OCI-LY7 (cell line): Measurements from ENCODE around the gene GRAMD1B.

Experiments used
- EZH2phosphoT487 ChIP-seq: fragments of 200-600 bp; sonication (generic); IDR thresholded peaks from 2 replicates; pipeline ENCODE4 v1.6.1; 2018; ENCODE audit warnings: low read depth, borderline replicate concordance, mild to moderate bottlenecking, mixed run types, antibody characterized with exemption, low read length, moderate library complexity, mixed read lengths
- TF ChIP-seq, protein P1 (sequence below): fragments of 200-600 bp; sonication (generic); conservative IDR thresholded peaks from 2 replicates; pipeline ENCODE4 v1.5.1; 2014; ENCODE audit warnings: mild to moderate bottlenecking, antibody characterized with exemption, low read length, moderate library complexity, mixed read lengths

DNA sequence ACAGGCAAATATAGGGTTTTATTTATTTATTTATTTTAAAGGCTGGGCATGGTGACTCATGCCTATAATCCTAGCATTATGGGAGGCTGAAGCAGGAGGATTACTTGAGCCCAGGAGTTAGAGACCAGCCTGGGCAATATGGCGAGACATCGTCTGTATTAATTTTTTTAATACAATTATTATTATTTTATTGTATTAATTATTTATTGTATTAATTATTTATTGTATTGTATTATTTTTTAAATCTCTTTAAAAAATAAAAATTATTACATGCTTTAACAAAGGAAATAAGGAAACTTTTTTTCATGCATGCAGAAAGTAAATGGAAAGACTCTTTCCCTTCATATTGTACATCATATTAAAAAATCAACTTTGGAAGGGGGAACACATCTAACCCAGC is 220.8 kb downstream of the GRAMD1B start:
- TF ChIP-seq, protein P1, sequence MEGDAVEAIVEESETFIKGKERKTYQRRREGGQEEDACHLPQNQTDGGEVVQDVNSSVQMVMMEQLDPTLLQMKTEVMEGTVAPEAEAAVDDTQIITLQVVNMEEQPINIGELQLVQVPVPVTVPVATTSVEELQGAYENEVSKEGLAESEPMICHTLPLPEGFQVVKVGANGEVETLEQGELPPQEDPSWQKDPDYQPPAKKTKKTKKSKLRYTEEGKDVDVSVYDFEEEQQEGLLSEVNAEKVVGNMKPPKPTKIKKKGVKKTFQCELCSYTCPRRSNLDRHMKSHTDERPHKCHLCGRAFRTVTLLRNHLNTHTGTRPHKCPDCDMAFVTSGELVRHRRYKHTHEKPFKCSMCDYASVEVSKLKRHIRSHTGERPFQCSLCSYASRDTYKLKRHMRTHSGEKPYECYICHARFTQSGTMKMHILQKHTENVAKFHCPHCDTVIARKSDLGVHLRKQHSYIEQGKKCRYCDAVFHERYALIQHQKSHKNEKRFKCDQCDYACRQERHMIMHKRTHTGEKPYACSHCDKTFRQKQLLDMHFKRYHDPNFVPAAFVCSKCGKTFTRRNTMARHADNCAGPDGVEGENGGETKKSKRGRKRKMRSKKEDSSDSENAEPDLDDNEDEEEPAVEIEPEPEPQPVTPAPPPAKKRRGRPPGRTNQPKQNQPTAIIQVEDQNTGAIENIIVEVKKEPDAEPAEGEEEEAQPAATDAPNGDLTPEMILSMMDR, result no peak
- TF ChIP-seq EZH2phosphoT487, result no peak
